ENCODE results near the gene ACOX2.
A peak's percentile ranks its signal among the peaks of the same experiment; 100 is the strongest.

ACOX2 gene

GRCh38 chr3:58463181-58463941 lies 73.6 kb downstream of the ACOX2 start:
- ATAC-seq (ENCODE audit: insufficient read depth, low read depth) (peak; percentile 99), DNase-seq (peak; percentile 70)
- no peak overlapping the region for H3K27ac ChIP-seq (ENCODE audit: low read length)
- no peaks in the 10 kb centered on the region for H3K36me3 ChIP-seq (ENCODE audit: insufficient read depth, low read length)
- no peaks in the 10 kb centered on the region for H3K27me3 ChIP-seq (ENCODE audit: insufficient read depth, low read length, poor library complexity)
- H3K9me3 ChIP-seq (ENCODE audit: insufficient read depth, low read length, severe bottlenecking) = no peaks in the 10 kb centered on the region
- H4K20me1 ChIP-seq (ENCODE audit: insufficient read depth, low read length) = no peaks in the 10 kb centered on the region
- no peaks in the 10 kb centered on the region for H3K79me2 ChIP-seq (ENCODE audit: insufficient read depth, low read length)
- peaks cover 7% of the 10 kb centered on the region; the same call in 1 of the 2 replicates for H3K4me1 ChIP-seq (ENCODE audit: insufficient read depth, low read length)
- H3K9ac ChIP-seq (ENCODE audit: low read depth, low read length) = no peak overlapping the region
- no peak overlapping the region for H3K4me3 ChIP-seq (ENCODE audit: low read depth in 1 of 2, low read length in 2 of 2)
- H2AFZ ChIP-seq (ENCODE audit: low read depth, low read length) = peak overlapping the region; percentile 50
- no peak overlapping the region for H3K4me2 ChIP-seq (ENCODE audit: insufficient read depth, low read length)
- TF ChIP-seq, protein P1, sequence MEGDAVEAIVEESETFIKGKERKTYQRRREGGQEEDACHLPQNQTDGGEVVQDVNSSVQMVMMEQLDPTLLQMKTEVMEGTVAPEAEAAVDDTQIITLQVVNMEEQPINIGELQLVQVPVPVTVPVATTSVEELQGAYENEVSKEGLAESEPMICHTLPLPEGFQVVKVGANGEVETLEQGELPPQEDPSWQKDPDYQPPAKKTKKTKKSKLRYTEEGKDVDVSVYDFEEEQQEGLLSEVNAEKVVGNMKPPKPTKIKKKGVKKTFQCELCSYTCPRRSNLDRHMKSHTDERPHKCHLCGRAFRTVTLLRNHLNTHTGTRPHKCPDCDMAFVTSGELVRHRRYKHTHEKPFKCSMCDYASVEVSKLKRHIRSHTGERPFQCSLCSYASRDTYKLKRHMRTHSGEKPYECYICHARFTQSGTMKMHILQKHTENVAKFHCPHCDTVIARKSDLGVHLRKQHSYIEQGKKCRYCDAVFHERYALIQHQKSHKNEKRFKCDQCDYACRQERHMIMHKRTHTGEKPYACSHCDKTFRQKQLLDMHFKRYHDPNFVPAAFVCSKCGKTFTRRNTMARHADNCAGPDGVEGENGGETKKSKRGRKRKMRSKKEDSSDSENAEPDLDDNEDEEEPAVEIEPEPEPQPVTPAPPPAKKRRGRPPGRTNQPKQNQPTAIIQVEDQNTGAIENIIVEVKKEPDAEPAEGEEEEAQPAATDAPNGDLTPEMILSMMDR (IDR thresholded peaks at IDR 0.05; ENCODE audit: borderline replicate concordance, extremely low read depth, low read length, poor library complexity, severe bottlenecking) = peak; percentile 90
- TF ChIP-seq EZH2 (IDR thresholded peaks at IDR 0.05; ENCODE audit: borderline replicate concordance, low read depth, low read length, severe bottlenecking) = no peak

- no peak overlapping the region for H2AFZ ChIP-seq (ENCODE audit: low read depth, low read length)
These were observed 74.2 kb downstream of the ACOX2 start for GRCh38 chr3:58462829-58463180.

DNA sequence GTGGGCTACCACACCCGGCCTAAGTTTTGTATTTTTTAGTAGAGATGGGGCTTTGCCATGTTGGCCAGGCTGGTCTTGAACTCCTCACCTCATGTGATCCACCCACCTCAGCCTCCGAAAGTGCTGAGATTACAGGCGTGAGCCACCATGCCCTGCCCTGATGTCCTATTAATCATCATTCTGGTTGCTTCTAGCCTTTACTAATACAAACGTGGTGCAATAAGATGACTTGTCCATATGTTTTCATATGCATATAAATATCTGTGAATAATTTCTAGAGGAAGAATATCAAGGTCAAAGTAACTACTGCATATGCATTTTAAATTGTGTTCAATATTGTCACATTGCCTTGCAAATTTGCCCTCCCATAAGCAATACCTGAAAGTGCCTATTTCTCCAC lies 77.8 kb downstream of the ACOX2 start:
- H2AFZ ChIP-seq (ENCODE audit: low read depth, low read length) = no peak overlapping the region
- H3K36me3 ChIP-seq (ENCODE audit: insufficient read depth, low read length) = no peaks in the 10 kb centered on the region
- H3K4me3 ChIP-seq (ENCODE audit: low read depth in 1 of 2, low read length in 2 of 2) = no peak overlapping the region
- no peaks in the 10 kb centered on the region for H3K27me3 ChIP-seq (ENCODE audit: insufficient read depth, low read length, poor library complexity)
- H4K20me1 ChIP-seq (ENCODE audit: insufficient read depth, low read length) = no peaks in the 10 kb centered on the region
- no peak overlapping the region for H3K4me2 ChIP-seq (ENCODE audit: insufficient read depth, low read length)
- peaks cover 3% of the 10 kb centered on the region for H3K9me3 ChIP-seq (ENCODE audit: insufficient read depth, low read length, severe bottlenecking)
- no peak overlapping the region for H3K27ac ChIP-seq (ENCODE audit: low read length)
- DNase-seq (no peak), ATAC-seq (ENCODE audit: insufficient read depth, low read depth) (no peak)
- no peaks in the 10 kb centered on the region for H3K79me2 ChIP-seq (ENCODE audit: insufficient read depth, low read length)
- no peak for TF ChIP-seq EZH2 (IDR thresholded peaks at IDR 0.05; ENCODE audit: borderline replicate concordance, low read depth, low read length, severe bottlenecking)
- TF ChIP-seq, protein P1 (IDR thresholded peaks at IDR 0.05; ENCODE audit: borderline replicate concordance, extremely low read depth, low read length, poor library complexity, severe bottlenecking) = no peak
- H3K9ac ChIP-seq (ENCODE audit: low read depth, low read length) = no peak overlapping the region
- peaks cover 7% of the 10 kb centered on the region; the same call in 1 of the 2 replicates for H3K4me1 ChIP-seq (ENCODE audit: insufficient read depth, low read length)

More at GRCh38 chr3:58462829-58463180, 74.2 kb downstream of the ACOX2 start:
- H3K9ac ChIP-seq (ENCODE audit: low read depth, low read length) = no peak overlapping the region
- no peak overlapping the region for H3K4me2 ChIP-seq (ENCODE audit: insufficient read depth, low read length)
- TF ChIP-seq EZH2 (IDR thresholded peaks at IDR 0.05; ENCODE audit: borderline replicate concordance, low read depth, low read length, severe bottlenecking) = no peak
- TF ChIP-seq, protein P1 (IDR thresholded peaks at IDR 0.05; ENCODE audit: borderline replicate concordance, extremely low read depth, low read length, poor library complexity, severe bottlenecking) = no peak
- no peak overlapping the region for H3K4me3 ChIP-seq (ENCODE audit: low read depth in 1 of 2, low read length in 2 of 2)
- no peak overlapping the region for H3K27ac ChIP-seq (ENCODE audit: low read length)
- H3K9me3 ChIP-seq (ENCODE audit: insufficient read depth, low read length, severe bottlenecking) = no peaks in the 10 kb centered on the region
- no peaks in the 10 kb centered on the region for H3K36me3 ChIP-seq (ENCODE audit: insufficient read depth, low read length)
- no peak for DNase-seq
- ATAC-seq (ENCODE audit: insufficient read depth, low read depth) = no peak
- no peaks in the 10 kb centered on the region for H3K79me2 ChIP-seq (ENCODE audit: insufficient read depth, low read length)
- H3K4me1 ChIP-seq (ENCODE audit: insufficient read depth, low read length) = peaks cover 7% of the 10 kb centered on the region; the same call in 1 of the 2 replicates
- H4K20me1 ChIP-seq (ENCODE audit: insufficient read depth, low read length) = no peaks in the 10 kb centered on the region
- H3K27me3 ChIP-seq (ENCODE audit: insufficient read depth, low read length, poor library complexity) = no peaks in the 10 kb centered on the region

All from DND-41 (cell line).